CD4-positive, alpha-beta memory T cell (primary cell): ENCODE data around the gene FN1. TPM values are rescaled to one million over a fixed set of nuclear protein-coding genes. Genes with fewer than 3 reads are reported as not detected.

Source experiments
- CTCF ChIA-PET: fragments of 350-600 bp; sonication (Branson Sonifier 250); formaldehyde crosslinking; loops from one replicate; lab custom pipeline; 2021; ENCODE audit warnings: inconsistent platforms; ENCODE audit not compliant: partially characterized antibody; lab: Charles Lee
- POLR2A ChIA-PET: fragments of 350-600 bp; sonication (Branson Sonifier 250); formaldehyde crosslinking; loops from one replicate; lab custom pipeline; 2021; ENCODE audit not compliant: partially characterized antibody; lab: Charles Lee
- DNase-seq, 5 donors: peaks; one replicate each; pipeline versions ENCODE4 v3.0.0 to v3.0.0-alpha.2; 2020 to 2022; ENCODE audit warnings: mixed read lengths in 1 of 5
- H3K27ac ChIP-seq: one replicate; pipeline ENCODE4 v1.7.0; 2013; ENCODE audit warnings: low read depth, low read length
- H3K27me3 ChIP-seq: 2 replicates; pipeline ENCODE4 v1.7.0; 2013; ENCODE audit warnings: mild to moderate bottlenecking, low read length, moderate library complexity; ENCODE audit not compliant: insufficient read depth
- H3K36me3 ChIP-seq: 2 replicates; pipeline ENCODE4 v1.7.0; 2013; ENCODE audit warnings: mild to moderate bottlenecking, low read length, moderate library complexity; ENCODE audit not compliant: insufficient read depth
- H3K4me1 ChIP-seq: 2 replicates; pipeline ENCODE4 v1.7.0; 2013; ENCODE audit warnings: mild to moderate bottlenecking, low read length, moderate library complexity; ENCODE audit not compliant: insufficient read depth
- H3K4me3 ChIP-seq, 2 donors: one replicate each; pipeline ENCODE4 v1.7.0; 2013; ENCODE audit warnings: low read length in 2 of 2, mild to moderate bottlenecking in 1 of 2
- H3K9me3 ChIP-seq, 2 donors: one replicate each; pipeline ENCODE4 v1.7.0; 2013; ENCODE audit warnings: low read length in 2 of 2, control low read depth in 1 of 2; ENCODE audit not compliant: control insufficient read depth in 1 of 2
- H3K27ac Mint-ChIP-seq, 7 donors: one replicate each; pipeline ENCODE4 v1.8.0; 2020 to 2021; ENCODE audit warnings: mixed read lengths in 7 of 7, mild to moderate bottlenecking in 6 of 7, inconsistent platforms in 3 of 7, moderate library complexity in 3 of 7
- H3K27me3 Mint-ChIP-seq, 2 donors: one replicate each; pipeline ENCODE4 v1.8.0; 2020 to 2021; ENCODE audit warnings: mixed read lengths in 2 of 2
- H3K36me3 Mint-ChIP-seq, 2 donors: one replicate each; pipeline ENCODE4 v1.8.0; 2020 to 2021; ENCODE audit warnings: mixed read lengths in 2 of 2, inconsistent platforms in 1 of 2, mild to moderate bottlenecking in 1 of 2
- H3K4me1 Mint-ChIP-seq, 4 donors: one replicate each; pipeline ENCODE4 v1.8.0; 2020 to 2021; ENCODE audit warnings: mixed read lengths in 4 of 4, mild to moderate bottlenecking in 1 of 4
- H3K4me3 Mint-ChIP-seq, 8 donors: one replicate each; pipeline ENCODE4 v1.8.0; 2020 to 2021; ENCODE audit warnings: mixed read lengths in 8 of 8, mild to moderate bottlenecking in 7 of 8, moderate library complexity in 6 of 8, inconsistent platforms in 3 of 8
- H3K9me3 Mint-ChIP-seq, 8 donors: one replicate each; pipeline ENCODE4 v1.8.0; 2020 to 2021; ENCODE audit warnings: mixed read lengths in 8 of 8, mild to moderate bottlenecking in 5 of 8, inconsistent platforms in 3 of 8, moderate library complexity in 1 of 8
- intact Hi-C: fragments of 100-400 bp; cut with micrococcal nuclease; formaldehyde crosslinking; loops from one replicate; pipeline ENCODE4 v1.15.1; 2023
- polyA plus RNA-seq, 2 donors: library from polyadenylated mRNA; unstranded; fragments of 300-500 nt; fragmentation: Illumina TruSeq; gene quantifications; one replicate each; pipeline ENCODE4 v1.2.3, GENCODE V29; 2021
- total RNA-seq, 2 experiments: library from RNA; stranded (reverse); gene quantifications; one replicate each; pipeline ENCODE4 v1.2.3, GENCODE V29; 2021

FN1 gene
- total and polyA plus RNA-seq, 4 experiments from 2014 or later, result 0.38 to 1.2 TPM; not detected in 2

- Histone ChIP-seq H3K4me3 (no peak overlapping the region), H3K4me1 (no peaks in the 10 kb centered on the region), H3K9me3 (no peaks in the 10 kb centered on the region), H3K36me3 (no peaks in the 10 kb centered on the region), H3K27ac (no peak overlapping the region), H3K27me3 (peaks cover 4% of the 10 kb centered on the region)
- Mint-ChIP-seq H3K27ac (no peak overlapping the region), H3K27me3 (peaks cover 7 to 18% of the 10 kb centered on the region in 2 donors), H3K4me1 (no peaks in the 10 kb centered on the region), H3K4me3 (no peak overlapping the region), H3K36me3 (no peaks in the 10 kb centered on the region), H3K9me3 (peaks cover 0 to 4% (median 0%) of the 10 kb centered on the region in 8 donors)
- intact Hi-C loops, result no loop called here
- no peak for DNase-seq
- ChIA-PET CTCF (interaction anchor here (0.9 to 1.3 kb wide), 3 partner anchors 12 to 468 kb away, joined by 3 to 4 read pairs (median 4); no protein-coding TSS in a partner anchor), POLR2A (no interaction called here)
Measured at GRCh38 chr2:215452725-215453124, 16.9 kb upstream of the FN1 start.

- Mint-ChIP-seq H3K36me3 (no peaks in the 10 kb centered on the region), H3K4me3 (no peak overlapping the region), H3K27me3 (peaks cover 7 to 20% of the 10 kb centered on the region in 2 donors), H3K27ac (no peak overlapping the region), H3K9me3 (peaks cover 0 to 4% (median 0%) of the 10 kb centered on the region in 8 donors), H3K4me1 (no peaks in the 10 kb centered on the region)
- CTCF ChIA-PET, result interaction anchor here (0.6 to 1.5 kb wide), 4 partner anchors 9 to 479 kb away, joined by 3 to 5 read pairs (median 4); no protein-coding TSS in a partner anchor
- Histone ChIP-seq H3K9me3 (no peaks in the 10 kb centered on the region), H3K27ac (no peak overlapping the region), H3K4me1 (no peaks in the 10 kb centered on the region), H3K27me3 (peaks cover 4% of the 10 kb centered on the region), H3K4me3 (no peak overlapping the region), H3K36me3 (no peaks in the 10 kb centered on the region)
- intact Hi-C loops, result no loop called here
- POLR2A ChIA-PET, result no interaction called here
- DNase-seq, result no peak
Measured at GRCh38 chr2:215451012-215451756, 15.3 kb upstream of the FN1 start.

GRCh38 chr2:215450188-215451011 lies 14.5 kb upstream of the FN1 start:
- Histone ChIP-seq H3K36me3 (no peaks in the 10 kb centered on the region), H3K27me3 (peaks cover 4% of the 10 kb centered on the region), H3K4me3 (no peak overlapping the region), H3K27ac (no peak overlapping the region), H3K9me3 (no peaks in the 10 kb centered on the region), H3K4me1 (no peaks in the 10 kb centered on the region)
- Mint-ChIP-seq H3K27me3 (peaks cover 7 to 20% of the 10 kb centered on the region in 2 donors), H3K27ac (no peak overlapping the region), H3K4me1 (no peaks in the 10 kb centered on the region), H3K4me3 (peak overlapping the region in 1 of 8 donors; percentile 36), H3K36me3 (no peaks in the 10 kb centered on the region), H3K9me3 (peaks cover 0 to 4% (median 0%) of the 10 kb centered on the region in 8 donors)
- DNase-seq, result no peak
- CTCF ChIA-PET, result interaction anchor here (0.6 to 1.5 kb wide), 3 partner anchors 8 to 479 kb away, joined by 3 to 5 read pairs (median 4); no protein-coding TSS in a partner anchor
- POLR2A ChIA-PET, result no interaction called here
- intact Hi-C loops, result no loop called here

GRCh38 chr2:215447673-215448081 lies 11.8 kb upstream of the FN1 start:
- POLR2A ChIA-PET, result no interaction called here

GRCh38 chr2:215447056-215447455 lies 11.2 kb upstream of the FN1 start:
- Mint-ChIP-seq H3K9me3 (peaks cover 0 to 4% (median 0%) of the 10 kb centered on the region in 8 donors), H3K27ac (no peak overlapping the region), H3K4me3 (no peak overlapping the region), H3K4me1 (no peaks in the 10 kb centered on the region), H3K27me3 (peaks cover 6 to 22% of the 10 kb centered on the region in 2 donors), H3K36me3 (no peaks in the 10 kb centered on the region)
- intact Hi-C loops, result no loop called here
- Histone ChIP-seq H3K4me3 (no peak overlapping the region), H3K27me3 (no peaks in the 10 kb centered on the region), H3K27ac (no peak overlapping the region), H3K9me3 (no peaks in the 10 kb centered on the region), H3K36me3 (no peaks in the 10 kb centered on the region), H3K4me1 (no peaks in the 10 kb centered on the region)
- no peak for DNase-seq
- CTCF ChIA-PET, result no interaction called here
- POLR2A ChIA-PET, result no interaction called here

More at GRCh38 chr2:215447673-215448081, 11.8 kb upstream of the FN1 start:
- Histone ChIP-seq H3K9me3 (no peaks in the 10 kb centered on the region), H3K4me1 (no peaks in the 10 kb centered on the region), H3K4me3 (no peak overlapping the region), H3K36me3 (no peaks in the 10 kb centered on the region), H3K27me3 (peaks cover 2% of the 10 kb centered on the region), H3K27ac (no peak overlapping the region)
- Mint-ChIP-seq H3K27me3 (peaks cover 8 to 22% of the 10 kb centered on the region in 2 donors), H3K36me3 (no peaks in the 10 kb centered on the region), H3K4me3 (no peak overlapping the region), H3K4me1 (no peaks in the 10 kb centered on the region), H3K27ac (no peak overlapping the region), H3K9me3 (peaks cover 0 to 4% (median 0%) of the 10 kb centered on the region in 8 donors)
- intact Hi-C loops, result no loop called here
- CTCF ChIA-PET, result no interaction called here
- no peak for DNase-seq

- Mint-ChIP-seq H3K9me3 (peaks cover 0 to 1% (median 0%) of the 10 kb centered on the region in 8 donors), H3K27me3 (peaks cover 18 to 22% of the 10 kb centered on the region in 2 donors), H3K36me3 (no peaks in the 10 kb centered on the region), H3K4me1 (peaks cover 0 to 4% (median 0%) of the 10 kb centered on the region in 4 donors), H3K27ac (no peak overlapping the region), H3K4me3 (no peak overlapping the region)
- no peak for DNase-seq
- no peak overlapping the region for H3K27ac ChIP-seq
- intact Hi-C loops, result no loop called here
- POLR2A ChIA-PET, result no interaction called here
- H3K4me3 ChIP-seq, result no peak overlapping the region
- no peaks in the 10 kb centered on the region for H3K9me3 ChIP-seq
- CTCF ChIA-PET, result interaction anchor here (1.6 kb wide), 1 partner anchor 9 kb away, joined by 5 read pairs; no protein-coding TSS in a partner anchor
- H3K27me3 ChIP-seq, result peaks cover 2% of the 10 kb centered on the region
- H3K36me3 ChIP-seq, result no peaks in the 10 kb centered on the region
- H3K4me1 ChIP-seq, result no peaks in the 10 kb centered on the region
Measured at GRCh38 chr2:215442401-215442787, 6.5 kb upstream of the FN1 start.
